Measurements from ENCODE around the gene TTC28.

DNA sequence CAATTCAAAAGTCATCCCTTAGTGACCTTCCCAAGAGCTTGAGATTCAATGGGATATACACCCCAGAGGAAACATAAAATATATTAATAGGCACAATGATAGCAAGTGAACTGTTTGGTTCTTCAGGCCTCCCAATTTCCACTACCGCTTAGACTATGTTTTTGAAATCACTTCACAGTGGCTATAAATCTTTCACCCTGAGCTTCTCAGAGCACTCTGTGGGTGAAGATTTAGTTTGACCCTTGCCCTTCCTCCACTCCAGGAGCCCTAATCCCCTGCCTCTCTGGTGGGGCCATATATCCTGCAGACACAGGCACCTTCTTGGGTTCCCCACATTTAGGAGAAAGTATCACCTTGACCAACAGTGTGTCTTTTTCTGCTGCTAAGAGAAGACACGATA is 573.7 kb downstream of the TTC28 start:
- TF ChIP-seq, protein P1, sequence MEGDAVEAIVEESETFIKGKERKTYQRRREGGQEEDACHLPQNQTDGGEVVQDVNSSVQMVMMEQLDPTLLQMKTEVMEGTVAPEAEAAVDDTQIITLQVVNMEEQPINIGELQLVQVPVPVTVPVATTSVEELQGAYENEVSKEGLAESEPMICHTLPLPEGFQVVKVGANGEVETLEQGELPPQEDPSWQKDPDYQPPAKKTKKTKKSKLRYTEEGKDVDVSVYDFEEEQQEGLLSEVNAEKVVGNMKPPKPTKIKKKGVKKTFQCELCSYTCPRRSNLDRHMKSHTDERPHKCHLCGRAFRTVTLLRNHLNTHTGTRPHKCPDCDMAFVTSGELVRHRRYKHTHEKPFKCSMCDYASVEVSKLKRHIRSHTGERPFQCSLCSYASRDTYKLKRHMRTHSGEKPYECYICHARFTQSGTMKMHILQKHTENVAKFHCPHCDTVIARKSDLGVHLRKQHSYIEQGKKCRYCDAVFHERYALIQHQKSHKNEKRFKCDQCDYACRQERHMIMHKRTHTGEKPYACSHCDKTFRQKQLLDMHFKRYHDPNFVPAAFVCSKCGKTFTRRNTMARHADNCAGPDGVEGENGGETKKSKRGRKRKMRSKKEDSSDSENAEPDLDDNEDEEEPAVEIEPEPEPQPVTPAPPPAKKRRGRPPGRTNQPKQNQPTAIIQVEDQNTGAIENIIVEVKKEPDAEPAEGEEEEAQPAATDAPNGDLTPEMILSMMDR (IDR thresholded peaks at IDR 0.05; ENCODE audit: insufficient read depth, low read length, poor library complexity, severe bottlenecking) = no peak
- no peak for TF ChIP-seq EZH2phosphoT487 (conservative IDR thresholded peaks at IDR 0.05; ENCODE audit: low read length)

Data from SU-DHL-6 (cell line).